ENCODE measurements around the gene ZNF688.
A peak's percentile ranks its signal among the peaks of the same experiment; 100 is the strongest.

The ZNF688 gene

DNA sequence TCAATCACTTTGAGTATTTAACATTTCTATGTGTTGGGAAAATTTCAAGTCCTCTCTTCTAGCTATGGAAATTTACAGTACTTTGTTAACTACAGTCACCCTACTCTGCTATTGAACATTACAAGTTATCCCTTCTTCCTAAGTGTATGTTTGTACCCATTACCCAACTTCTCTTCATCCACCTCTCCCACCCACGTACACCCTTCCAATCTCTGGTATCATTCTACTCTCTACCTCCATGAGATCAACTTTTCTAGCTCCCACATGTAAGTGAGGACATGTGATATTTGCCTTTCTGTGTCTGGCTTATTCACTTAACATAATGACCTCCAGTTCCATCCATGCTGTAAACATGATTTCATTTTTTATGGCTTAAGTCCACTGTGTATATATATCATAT is 3.2 kb upstream of the ZNF688 start:
- DNase-seq (ENCODE audit: low spot score) (no peak), ATAC-seq (ENCODE audit: low read depth) (no peak)
- Histone ChIP-seq H3K36me3 (ENCODE audit: low read depth) (peaks cover 27% of the 10 kb centered on the region), H3K4me3 (ENCODE audit: severe bottlenecking) (no peak overlapping the region), H3K27ac (ENCODE audit: poor library complexity, severe bottlenecking) (no peak overlapping the region), H3K9me3 (ENCODE audit: severe bottlenecking) (no peaks in the 10 kb centered on the region), H3K27me3 (ENCODE audit: insufficient read depth, poor library complexity, severe bottlenecking) (no peaks in the 10 kb centered on the region), H3K4me1 (ENCODE audit: insufficient read depth, poor library complexity, severe bottlenecking) (no peaks in the 10 kb centered on the region)
- TF ChIP-seq, protein P1, sequence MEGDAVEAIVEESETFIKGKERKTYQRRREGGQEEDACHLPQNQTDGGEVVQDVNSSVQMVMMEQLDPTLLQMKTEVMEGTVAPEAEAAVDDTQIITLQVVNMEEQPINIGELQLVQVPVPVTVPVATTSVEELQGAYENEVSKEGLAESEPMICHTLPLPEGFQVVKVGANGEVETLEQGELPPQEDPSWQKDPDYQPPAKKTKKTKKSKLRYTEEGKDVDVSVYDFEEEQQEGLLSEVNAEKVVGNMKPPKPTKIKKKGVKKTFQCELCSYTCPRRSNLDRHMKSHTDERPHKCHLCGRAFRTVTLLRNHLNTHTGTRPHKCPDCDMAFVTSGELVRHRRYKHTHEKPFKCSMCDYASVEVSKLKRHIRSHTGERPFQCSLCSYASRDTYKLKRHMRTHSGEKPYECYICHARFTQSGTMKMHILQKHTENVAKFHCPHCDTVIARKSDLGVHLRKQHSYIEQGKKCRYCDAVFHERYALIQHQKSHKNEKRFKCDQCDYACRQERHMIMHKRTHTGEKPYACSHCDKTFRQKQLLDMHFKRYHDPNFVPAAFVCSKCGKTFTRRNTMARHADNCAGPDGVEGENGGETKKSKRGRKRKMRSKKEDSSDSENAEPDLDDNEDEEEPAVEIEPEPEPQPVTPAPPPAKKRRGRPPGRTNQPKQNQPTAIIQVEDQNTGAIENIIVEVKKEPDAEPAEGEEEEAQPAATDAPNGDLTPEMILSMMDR (IDR thresholded peaks at IDR 0.05; ENCODE audit: poor library complexity, severe bottlenecking), result no peak

DNA sequence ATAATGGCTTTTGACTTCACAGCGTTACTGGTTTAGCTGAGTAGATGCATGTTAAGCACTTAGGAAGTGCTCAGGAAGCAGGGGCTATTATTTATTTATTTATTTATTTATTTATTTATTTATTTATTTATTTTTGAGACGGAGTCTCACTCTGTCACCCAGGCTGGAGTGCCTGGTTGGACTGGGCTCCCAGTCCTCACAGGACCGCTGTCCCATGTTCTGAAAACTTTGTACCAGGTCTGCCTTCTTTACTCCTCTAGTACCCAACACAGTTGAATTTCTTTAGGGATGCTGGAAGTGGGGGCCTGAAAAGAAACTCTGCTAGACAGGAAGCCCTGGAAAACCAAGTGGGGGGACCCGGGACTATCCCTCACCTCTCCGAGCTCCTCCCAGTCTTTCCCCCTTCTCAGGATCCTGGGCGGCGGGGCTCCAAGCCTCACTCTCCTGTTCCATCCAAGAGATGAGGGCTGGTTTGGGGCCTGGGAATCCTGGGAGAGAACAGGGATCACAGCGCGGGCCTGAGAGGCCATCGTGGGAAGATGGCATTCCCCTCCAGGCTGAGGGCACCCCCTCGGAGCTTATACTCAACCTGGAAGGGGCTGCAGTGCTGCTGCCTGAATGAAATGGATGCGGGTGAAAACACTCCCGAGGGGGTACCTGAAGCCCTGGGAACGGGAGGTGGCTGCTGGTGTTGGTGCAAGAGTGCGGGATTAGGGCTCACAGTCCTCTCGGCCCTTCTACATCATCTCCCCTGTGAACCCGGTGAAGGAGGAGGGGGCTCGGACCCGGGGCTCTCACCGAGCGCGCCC is 674 bp downstream of the ZNF688 start:
- Histone ChIP-seq H3K4me3 (ENCODE audit: severe bottlenecking) (peak overlapping the region; percentile 56), H3K9me3 (ENCODE audit: severe bottlenecking) (no peaks in the 10 kb centered on the region), H3K36me3 (ENCODE audit: low read depth) (peaks cover 4% of the 10 kb centered on the region; the same call in 1 of the 2 replicates), H3K4me1 (ENCODE audit: insufficient read depth, poor library complexity, severe bottlenecking) (peaks cover 15% of the 10 kb centered on the region), H3K27me3 (ENCODE audit: insufficient read depth, poor library complexity, severe bottlenecking) (no peaks in the 10 kb centered on the region), H3K27ac (ENCODE audit: poor library complexity, severe bottlenecking) (peak overlapping the region; percentile 83)
- ATAC-seq (ENCODE audit: low read depth) (peak; percentile 0; the same call in 1 of the 3 replicates), DNase-seq (ENCODE audit: low spot score) (no peak)
- TF ChIP-seq, protein P1 (IDR thresholded peaks at IDR 0.05; ENCODE audit: poor library complexity, severe bottlenecking), result no peak

DNA sequence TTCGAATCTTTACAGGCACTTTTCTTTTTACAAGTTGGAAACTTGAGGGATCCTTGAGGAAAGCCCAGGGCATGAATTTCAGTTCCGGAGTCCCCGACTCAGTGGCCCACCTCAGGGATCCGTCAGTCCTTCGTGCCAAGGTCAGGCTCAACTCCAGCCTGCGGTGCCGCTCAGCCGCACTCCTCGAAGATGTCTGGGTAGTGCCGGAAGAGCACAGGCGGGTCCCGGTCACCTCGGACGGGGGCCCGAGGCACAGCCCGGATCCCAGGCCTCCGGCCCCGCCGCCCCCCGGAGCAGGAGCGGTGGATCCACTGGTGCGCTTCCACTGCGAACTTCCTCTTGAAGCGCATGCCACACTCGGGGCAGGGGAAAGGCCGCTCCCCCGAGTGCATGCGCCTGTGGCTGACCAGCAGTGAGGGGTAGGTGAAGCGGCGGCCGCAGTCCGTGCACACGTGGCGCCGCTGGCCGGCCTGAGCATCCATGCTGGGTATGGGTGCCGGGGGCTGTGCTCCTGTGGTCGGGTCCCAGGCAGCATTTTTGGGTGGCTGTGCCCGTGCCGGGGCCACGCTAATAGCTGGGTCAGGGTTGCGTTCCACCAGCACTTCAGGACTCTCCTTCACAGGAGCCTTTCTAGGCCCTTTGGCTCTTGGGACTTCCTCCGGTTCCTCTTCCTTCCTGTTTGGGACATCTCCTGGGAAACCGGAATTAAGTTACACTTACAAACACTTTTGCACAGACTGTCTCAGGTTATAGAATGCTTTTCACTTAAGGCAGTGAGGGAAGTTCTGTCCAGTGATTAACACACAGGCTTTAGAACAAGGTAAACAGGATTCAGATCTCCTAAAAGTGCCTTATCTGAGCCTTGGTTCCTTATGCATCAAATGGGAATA is 1.5 kb downstream of the ZNF688 start:
- Histone ChIP-seq H3K4me3 (ENCODE audit: severe bottlenecking) (no peak overlapping the region), H3K27me3 (ENCODE audit: insufficient read depth, poor library complexity, severe bottlenecking) (no peaks in the 10 kb centered on the region), H3K4me1 (ENCODE audit: insufficient read depth, poor library complexity, severe bottlenecking) (peaks cover 15% of the 10 kb centered on the region), H3K27ac (ENCODE audit: poor library complexity, severe bottlenecking) (peak overlapping the region; percentile 83), H3K9me3 (ENCODE audit: severe bottlenecking) (no peaks in the 10 kb centered on the region), H3K36me3 (ENCODE audit: low read depth) (peaks cover 4% of the 10 kb centered on the region; the same call in 1 of the 2 replicates)
- ATAC-seq (ENCODE audit: low read depth) (no peak), DNase-seq (ENCODE audit: low spot score) (no peak)
- TF ChIP-seq, protein P1 (IDR thresholded peaks at IDR 0.05; ENCODE audit: poor library complexity, severe bottlenecking), result no peak

DNA sequence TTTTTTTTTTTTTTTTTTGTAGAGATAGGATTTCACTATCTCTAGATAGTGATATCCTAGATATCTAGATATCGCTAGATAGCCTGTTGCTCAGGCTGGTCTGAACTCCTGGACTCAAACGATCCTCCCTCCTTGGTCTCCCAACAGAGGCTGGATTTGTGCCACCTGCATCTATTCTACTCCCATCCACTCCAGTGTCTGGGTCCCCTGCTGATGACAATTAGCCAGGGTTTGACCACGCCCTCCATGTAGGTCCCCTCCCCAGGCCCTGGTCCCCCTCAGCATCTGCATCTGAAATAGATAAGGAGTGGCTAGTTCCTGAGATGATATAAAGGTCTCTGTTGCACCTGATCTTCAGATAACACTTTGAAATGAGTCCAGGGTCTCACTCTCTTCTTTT is 2.2 kb downstream of the ZNF688 start:
- ATAC-seq (ENCODE audit: low read depth) (no peak), DNase-seq (ENCODE audit: low spot score) (no peak)
- TF ChIP-seq, protein P1 (IDR thresholded peaks at IDR 0.05; ENCODE audit: poor library complexity, severe bottlenecking), result no peak
- H3K36me3 ChIP-seq (ENCODE audit: low read depth), result peaks cover 4% of the 10 kb centered on the region; the same call in 1 of the 2 replicates
- peaks cover 15% of the 10 kb centered on the region for H3K4me1 ChIP-seq (ENCODE audit: insufficient read depth, poor library complexity, severe bottlenecking)
- H3K27me3 ChIP-seq (ENCODE audit: insufficient read depth, poor library complexity, severe bottlenecking), result no peaks in the 10 kb centered on the region
- peak overlapping the region; percentile 66 for H3K27ac ChIP-seq (ENCODE audit: poor library complexity, severe bottlenecking)
- no peaks in the 10 kb centered on the region for H3K9me3 ChIP-seq (ENCODE audit: severe bottlenecking)
- no peak overlapping the region for H3K4me3 ChIP-seq (ENCODE audit: severe bottlenecking)

Data from RWPE2 (cell line).